PC-3 (cell line): ENCODE measurements around the gene FRMD4B.

Experiments
- EZH2 ChIP-seq: fragments of 300-600 bp; sonication (generic); IDR thresholded peaks from one replicate; pipeline ENCODE4 v1.6.1; 2017; ENCODE audit warnings: antibody characterized with exemption, mild to moderate bottlenecking, low read length; ENCODE audit not compliant: unreplicated experiment
- TF ChIP-seq, protein P1 (sequence below): fragments of 300-600 bp; sonication (generic); conservative IDR thresholded peaks from 2 replicates; pipeline ENCODE4 v1.5.1; 2017; ENCODE audit warnings: antibody characterized with exemption, low read depth, mild to moderate bottlenecking, low read length

DNA sequence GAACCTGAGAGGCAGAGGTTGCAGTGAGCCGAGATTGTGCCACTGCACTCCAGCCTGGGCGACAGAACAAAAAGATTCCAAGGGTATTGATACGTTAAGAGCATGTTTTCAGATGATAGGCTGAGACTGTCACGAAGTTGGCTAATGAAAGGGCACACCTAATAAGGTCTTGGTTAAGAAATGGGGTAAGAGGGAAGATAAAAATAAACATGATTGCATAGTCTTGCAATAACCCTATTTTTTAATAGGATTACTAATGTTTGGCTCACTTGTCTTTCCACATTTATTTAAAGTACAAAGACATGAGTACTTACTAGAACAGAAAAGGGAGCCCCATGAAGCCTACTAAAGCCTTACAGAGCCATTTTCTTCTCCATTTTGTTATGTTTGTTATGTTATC is 109.0 kb downstream of the FRMD4B start:
- TF ChIP-seq, protein P1, sequence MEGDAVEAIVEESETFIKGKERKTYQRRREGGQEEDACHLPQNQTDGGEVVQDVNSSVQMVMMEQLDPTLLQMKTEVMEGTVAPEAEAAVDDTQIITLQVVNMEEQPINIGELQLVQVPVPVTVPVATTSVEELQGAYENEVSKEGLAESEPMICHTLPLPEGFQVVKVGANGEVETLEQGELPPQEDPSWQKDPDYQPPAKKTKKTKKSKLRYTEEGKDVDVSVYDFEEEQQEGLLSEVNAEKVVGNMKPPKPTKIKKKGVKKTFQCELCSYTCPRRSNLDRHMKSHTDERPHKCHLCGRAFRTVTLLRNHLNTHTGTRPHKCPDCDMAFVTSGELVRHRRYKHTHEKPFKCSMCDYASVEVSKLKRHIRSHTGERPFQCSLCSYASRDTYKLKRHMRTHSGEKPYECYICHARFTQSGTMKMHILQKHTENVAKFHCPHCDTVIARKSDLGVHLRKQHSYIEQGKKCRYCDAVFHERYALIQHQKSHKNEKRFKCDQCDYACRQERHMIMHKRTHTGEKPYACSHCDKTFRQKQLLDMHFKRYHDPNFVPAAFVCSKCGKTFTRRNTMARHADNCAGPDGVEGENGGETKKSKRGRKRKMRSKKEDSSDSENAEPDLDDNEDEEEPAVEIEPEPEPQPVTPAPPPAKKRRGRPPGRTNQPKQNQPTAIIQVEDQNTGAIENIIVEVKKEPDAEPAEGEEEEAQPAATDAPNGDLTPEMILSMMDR = no peak
- no peak for TF ChIP-seq EZH2
